ENCODE data around the gene PPP4R4.

- TF ChIP-seq POLR2A (IDR thresholded peaks at IDR 0.05) (no peak), CTCF (IDR thresholded peaks at IDR 0.05) (no peak)
These were observed 4.0 kb upstream of the PPP4R4 start for GRCh38 chr14:94170136-94170535.

All from testis (tissue), 2 donors.